Brain pericyte (primary cell): ENCODE results near the gene AHSA1.

Experiments
- DNase-seq: peaks from one replicate; pipeline ENCODE4 v3.0.0-alpha.2; 2012; ENCODE audit warnings: low read depth, low spot score

The AHSA1 gene

DNA sequence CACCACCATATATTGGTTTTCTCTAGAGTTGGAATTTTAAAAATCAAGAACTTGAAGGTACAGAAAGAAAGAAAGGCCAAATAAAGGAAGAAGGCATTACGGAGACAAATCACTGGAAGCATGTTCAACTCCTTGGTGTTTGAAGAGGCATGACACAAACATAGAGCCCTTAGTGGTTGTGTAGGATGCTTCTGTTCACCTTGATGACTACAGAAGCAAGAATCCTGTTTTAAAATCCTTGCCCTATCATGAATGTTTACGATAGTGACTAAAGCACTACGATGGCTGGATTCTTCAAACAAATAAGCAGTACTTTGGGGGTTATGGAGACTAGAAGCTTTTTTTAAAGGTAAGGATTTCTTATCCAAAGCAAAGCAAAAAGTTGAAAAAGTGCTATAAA is 51.0 kb downstream of the AHSA1 start:
- DNase-seq, result no peak

DNA sequence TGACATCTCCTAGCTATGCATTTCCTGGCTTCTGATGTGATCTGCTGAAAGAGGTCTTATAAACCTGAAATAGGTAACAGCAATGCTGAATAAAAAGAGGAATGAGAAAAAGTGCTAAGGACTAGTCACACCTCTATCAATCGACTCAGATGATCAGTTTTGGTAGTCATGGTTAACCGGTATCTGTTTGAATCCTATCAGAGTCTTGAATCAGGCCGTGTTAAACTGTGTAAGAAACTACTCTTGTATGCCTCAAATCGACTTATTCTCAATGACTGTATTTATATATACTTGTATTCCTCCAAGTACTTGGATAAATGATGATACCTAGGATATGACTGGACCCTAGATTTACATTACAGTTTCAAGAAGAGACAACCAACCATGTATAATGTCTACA is 51.5 kb downstream of the AHSA1 start:
- no peak for DNase-seq

DNA sequence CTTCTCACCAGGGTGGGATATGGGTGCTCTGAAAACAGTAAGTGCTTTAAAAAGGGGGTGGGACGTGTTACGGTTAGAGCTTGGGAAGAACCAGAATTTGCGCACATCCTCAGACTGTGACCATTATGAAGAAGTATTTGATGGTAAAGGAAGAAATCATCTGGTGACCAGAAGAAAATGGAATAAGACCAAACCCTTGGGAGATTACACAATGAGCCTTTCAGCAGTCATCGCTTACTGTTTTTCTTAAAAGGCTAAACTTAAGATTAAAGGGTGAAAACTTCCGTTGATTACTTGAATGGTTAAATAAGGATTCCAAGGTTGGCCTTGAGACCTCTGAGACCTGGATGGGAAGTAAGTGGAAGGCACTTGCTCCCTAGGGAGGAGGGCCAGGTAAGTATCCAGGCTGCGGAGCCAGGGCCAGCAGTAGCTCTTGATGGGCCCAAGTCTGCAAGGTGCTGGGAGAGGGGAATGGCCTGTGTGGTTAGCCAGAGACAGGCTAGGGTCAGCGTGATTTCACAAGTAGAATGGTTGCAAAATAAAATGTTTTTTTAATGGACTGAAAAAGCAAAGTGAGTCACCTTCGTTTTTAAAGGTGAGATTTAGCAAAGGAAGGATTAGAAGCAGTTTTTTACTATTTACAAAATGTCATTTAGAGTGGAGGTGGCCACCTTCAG is 53.7 kb downstream of the AHSA1 start:
- no peak for DNase-seq

DNA sequence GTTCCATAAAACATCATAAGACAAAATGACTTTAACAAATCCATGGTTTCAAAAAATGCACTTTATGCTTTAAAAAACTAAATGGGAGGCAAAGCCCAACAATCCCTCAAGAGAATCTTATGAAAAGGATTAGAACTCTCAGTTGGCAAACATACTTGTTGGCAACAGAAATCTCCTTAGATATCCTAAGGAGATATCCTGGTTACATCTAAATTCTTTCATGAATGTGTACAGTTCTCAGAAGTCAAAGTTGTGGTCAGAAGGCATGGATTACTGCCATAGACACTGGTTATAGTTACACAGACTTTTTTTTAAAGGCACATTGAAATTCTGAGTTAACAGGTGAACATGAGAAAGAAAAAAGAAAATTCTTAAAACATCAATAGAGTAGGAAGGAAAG is 58.2 kb downstream of the AHSA1 start:
- DNase-seq, result no peak
